ES-I3 (cell line): ENCODE results near the gene BPIFA3.

Experiments
- H3K36me3 ChIP-seq: 2 replicates; pipeline ENCODE4 v1.6.1; 2013; ENCODE audit warnings: mild to moderate bottlenecking, low read length, control low read depth, moderate library complexity; ENCODE audit not compliant: insufficient read depth
- H3K4me1 ChIP-seq: 2 replicates; pipeline ENCODE4 v1.6.1; 2013; ENCODE audit warnings: mild to moderate bottlenecking, control low read depth, low read length; ENCODE audit not compliant: insufficient read depth
- H3K9ac ChIP-seq: 2 replicates; pipeline ENCODE4 v1.6.1; 2013; ENCODE audit warnings: low read depth, mild to moderate bottlenecking, low read length, moderate library complexity
- H3K9me3 ChIP-seq: 2 replicates; pipeline ENCODE4 v1.6.1; 2013; ENCODE audit warnings: mild to moderate bottlenecking, low read length, moderate library complexity; ENCODE audit not compliant: control insufficient read depth, insufficient read depth

Gene BPIFA3

GRCh38 chr20:33191955-33192354 is 25.2 kb upstream of the BPIFA3 start:
- Histone ChIP-seq H3K36me3 (no peaks in the 10 kb centered on the region), H3K9me3 (no peaks in the 10 kb centered on the region), H3K4me1 (no peaks in the 10 kb centered on the region), H3K9ac (no peak overlapping the region)

- H3K9ac ChIP-seq: no peak overlapping the region
- no peaks in the 10 kb centered on the region for H3K9me3 ChIP-seq
- no peaks in the 10 kb centered on the region for H3K36me3 ChIP-seq
- no peaks in the 10 kb centered on the region for H3K4me1 ChIP-seq
Measured at GRCh38 chr20:33192912-33193501, 24.1 kb upstream of the BPIFA3 start.

GRCh38 chr20:33199026-33199425 is 18.1 kb upstream of the BPIFA3 start:
- no peaks in the 10 kb centered on the region for H3K4me1 ChIP-seq
- no peaks in the 10 kb centered on the region for H3K36me3 ChIP-seq
- no peaks in the 10 kb centered on the region for H3K9me3 ChIP-seq
- H3K9ac ChIP-seq: no peak overlapping the region

- Histone ChIP-seq H3K4me1 (no peaks in the 10 kb centered on the region), H3K9ac (no peak overlapping the region), H3K9me3 (no peaks in the 10 kb centered on the region), H3K36me3 (no peaks in the 10 kb centered on the region)
Measured at GRCh38 chr20:33202451-33202850, 14.7 kb upstream of the BPIFA3 start.

DNA sequence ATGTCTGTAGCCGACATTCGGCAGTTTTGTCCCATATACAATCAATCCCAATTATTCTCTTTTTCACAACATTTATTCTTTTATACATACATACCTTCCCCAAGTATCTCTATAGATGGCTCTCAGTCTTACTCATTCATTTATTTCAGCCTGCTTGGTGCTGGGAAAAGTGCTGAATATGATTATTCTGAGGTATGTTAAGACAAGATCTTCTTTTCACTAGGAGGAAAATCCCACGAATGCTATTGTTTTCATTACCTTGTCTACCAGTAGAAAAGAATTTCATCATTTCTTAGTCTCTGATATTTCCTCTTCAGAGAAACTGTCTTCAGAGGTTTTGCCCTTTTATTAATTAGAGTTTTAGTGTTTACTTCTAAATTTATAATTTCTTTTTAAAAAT is 13.7 kb upstream of the BPIFA3 start:
- no peak overlapping the region for H3K9ac ChIP-seq
- no peaks in the 10 kb centered on the region for H3K9me3 ChIP-seq
- no peaks in the 10 kb centered on the region for H3K36me3 ChIP-seq
- no peaks in the 10 kb centered on the region for H3K4me1 ChIP-seq

DNA sequence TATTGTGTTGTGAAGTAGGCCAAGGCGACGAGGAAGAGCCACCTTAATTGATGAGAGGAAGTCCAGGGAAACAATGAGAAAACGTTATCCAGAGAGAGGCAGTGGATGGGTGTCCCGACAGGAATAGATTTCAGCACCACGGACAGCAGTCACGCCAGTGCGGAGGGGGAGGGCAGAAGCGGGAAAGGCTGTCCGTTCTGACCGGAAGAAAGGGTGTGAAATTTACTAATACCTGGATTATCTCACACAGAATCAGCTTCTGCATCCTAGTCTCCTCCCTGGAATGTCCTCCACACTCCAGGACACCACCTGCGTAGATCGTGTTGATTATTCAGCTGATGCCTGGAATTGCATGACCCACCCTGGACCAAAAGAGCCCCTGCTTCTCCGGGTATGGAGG is 7.4 kb upstream of the BPIFA3 start:
- H3K9ac ChIP-seq: no peak overlapping the region
- no peaks in the 10 kb centered on the region for H3K4me1 ChIP-seq
- no peaks in the 10 kb centered on the region for H3K36me3 ChIP-seq
- no peaks in the 10 kb centered on the region for H3K9me3 ChIP-seq

DNA sequence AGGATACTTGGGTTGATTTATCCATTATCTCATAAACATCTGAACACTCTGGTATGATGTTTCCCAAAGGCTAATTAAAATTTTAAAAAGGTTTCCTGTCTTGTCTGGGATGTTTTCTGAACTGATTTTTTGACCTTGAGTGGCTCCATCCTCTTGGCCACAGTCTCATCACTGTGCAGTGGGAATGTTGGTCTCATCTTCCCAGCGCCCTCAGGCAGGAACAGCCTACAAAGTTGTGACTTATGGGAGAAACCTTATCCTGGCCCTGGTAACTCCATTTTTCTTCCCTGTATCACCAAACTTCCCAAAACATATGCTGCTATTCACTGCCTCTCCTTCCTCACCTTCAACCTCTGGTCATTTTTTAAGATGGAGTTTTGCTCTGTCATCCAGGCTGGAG is 6.8 kb upstream of the BPIFA3 start:
- no peaks in the 10 kb centered on the region for H3K36me3 ChIP-seq
- no peaks in the 10 kb centered on the region for H3K4me1 ChIP-seq
- no peaks in the 10 kb centered on the region for H3K9me3 ChIP-seq
- H3K9ac ChIP-seq: no peak overlapping the region

DNA sequence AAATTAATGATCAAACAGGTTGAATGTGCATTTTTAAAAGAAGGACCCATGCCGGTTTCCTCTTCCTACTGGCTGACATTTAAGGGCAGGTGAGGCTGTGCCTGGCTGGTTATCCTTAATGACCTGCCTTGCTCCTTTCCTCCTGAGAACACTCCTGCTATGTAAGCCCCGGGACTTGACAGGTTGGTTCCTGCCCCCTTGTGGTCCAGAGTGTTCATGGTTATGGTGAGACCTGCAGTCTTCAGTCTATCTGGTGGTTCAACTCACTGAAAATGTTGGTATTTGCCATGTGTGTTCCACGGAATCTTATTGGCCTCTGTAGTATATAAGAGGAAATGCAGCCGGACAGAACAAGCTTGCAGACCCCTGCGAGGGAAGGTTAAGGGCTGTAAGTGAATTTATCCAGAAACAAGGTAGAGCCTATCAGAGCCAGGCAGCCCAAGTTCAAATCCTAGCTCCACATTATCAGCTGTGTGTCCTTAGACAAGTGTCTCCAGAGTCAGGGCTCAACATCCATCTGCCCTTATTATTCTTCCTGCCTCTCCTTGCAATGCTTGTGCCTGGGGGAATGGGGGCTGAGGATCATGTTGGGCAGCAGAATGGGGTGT is 5.2 kb upstream of the BPIFA3 start:
- no peaks in the 10 kb centered on the region for H3K4me1 ChIP-seq
- no peak overlapping the region for H3K9ac ChIP-seq
- H3K36me3 ChIP-seq: no peaks in the 10 kb centered on the region
- no peaks in the 10 kb centered on the region for H3K9me3 ChIP-seq

DNA sequence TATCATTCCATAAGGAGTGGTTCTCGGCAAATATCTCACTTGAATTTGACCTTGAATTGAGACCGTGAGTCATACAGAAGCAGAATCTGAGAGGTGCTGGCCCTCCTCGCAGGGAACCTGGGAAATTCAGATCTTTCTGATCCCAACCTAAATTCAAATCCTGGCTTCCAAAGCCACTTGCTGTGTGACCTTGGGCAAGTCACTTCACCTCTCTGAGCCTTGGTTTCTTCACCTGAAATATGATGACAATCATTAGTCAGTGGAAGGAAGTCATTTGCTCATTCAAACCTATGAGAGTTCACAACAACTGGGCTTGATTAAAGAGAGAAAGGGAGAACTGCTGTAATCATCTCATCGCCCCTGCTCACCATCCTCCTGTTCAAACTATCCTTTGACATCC is 7.2 kb downstream of the BPIFA3 start:
- Histone ChIP-seq H3K4me1 (no peaks in the 10 kb centered on the region), H3K9ac (no peak overlapping the region), H3K36me3 (no peaks in the 10 kb centered on the region), H3K9me3 (no peaks in the 10 kb centered on the region)

GRCh38 chr20:33229843-33230242 is 12.7 kb downstream of the BPIFA3 start:
- Histone ChIP-seq H3K9me3 (no peaks in the 10 kb centered on the region), H3K4me1 (no peaks in the 10 kb centered on the region), H3K9ac (no peak overlapping the region), H3K36me3 (no peaks in the 10 kb centered on the region)

DNA sequence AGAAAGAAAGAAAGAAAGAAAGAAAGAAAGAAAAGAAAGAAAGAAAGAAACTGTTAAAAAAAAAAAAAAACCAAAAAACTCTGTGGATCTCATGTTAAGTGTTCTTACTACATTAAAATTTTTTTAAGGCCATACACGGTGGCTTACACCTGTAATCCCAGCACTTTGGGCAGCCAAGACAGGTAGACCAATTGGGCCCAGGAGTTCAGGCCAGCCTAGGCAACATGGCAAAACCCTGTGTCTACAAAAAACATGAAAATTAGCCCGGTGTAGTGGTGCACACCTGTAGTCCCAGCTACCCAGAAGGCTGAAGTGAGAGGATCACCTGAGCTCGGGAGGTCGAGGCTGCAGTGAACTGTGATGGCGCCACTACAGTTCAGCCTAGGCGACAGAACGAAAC is 14.1 kb downstream of the BPIFA3 start:
- no peaks in the 10 kb centered on the region for H3K36me3 ChIP-seq
- no peaks in the 10 kb centered on the region for H3K4me1 ChIP-seq
- no peaks in the 10 kb centered on the region for H3K9me3 ChIP-seq
- H3K9ac ChIP-seq: no peak overlapping the region

- Histone ChIP-seq H3K4me1 (no peaks in the 10 kb centered on the region), H3K9me3 (no peaks in the 10 kb centered on the region), H3K9ac (no peak overlapping the region), H3K36me3 (no peaks in the 10 kb centered on the region)
Measured at GRCh38 chr20:33232486-33233072, 15.4 kb downstream of the BPIFA3 start.

- Histone ChIP-seq H3K36me3 (no peaks in the 10 kb centered on the region), H3K9me3 (no peaks in the 10 kb centered on the region), H3K9ac (no peak overlapping the region), H3K4me1 (no peaks in the 10 kb centered on the region)
Measured at GRCh38 chr20:33233129-33233774, 16.1 kb downstream of the BPIFA3 start.

DNA sequence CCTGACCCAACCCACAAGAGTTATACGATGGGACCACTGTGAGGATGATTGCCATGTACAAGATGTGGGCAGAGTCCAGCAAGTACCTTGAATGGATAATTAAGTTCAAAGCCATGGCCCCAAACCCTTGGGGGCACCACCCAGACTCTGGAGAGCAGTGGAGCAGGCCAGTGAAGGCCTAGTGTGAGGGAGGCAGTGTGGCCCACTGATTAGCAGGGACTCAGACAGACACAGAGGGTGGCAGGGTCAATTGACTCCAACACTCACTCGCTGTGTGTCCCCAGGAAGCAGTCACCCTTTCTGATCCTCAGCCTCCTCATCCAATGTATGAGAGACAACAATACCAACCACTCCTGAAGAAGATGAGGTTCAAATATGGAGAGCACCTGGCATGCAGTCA is 16.9 kb downstream of the BPIFA3 start:
- Histone ChIP-seq H3K9ac (no peak overlapping the region), H3K9me3 (no peaks in the 10 kb centered on the region), H3K4me1 (no peaks in the 10 kb centered on the region)

DNA sequence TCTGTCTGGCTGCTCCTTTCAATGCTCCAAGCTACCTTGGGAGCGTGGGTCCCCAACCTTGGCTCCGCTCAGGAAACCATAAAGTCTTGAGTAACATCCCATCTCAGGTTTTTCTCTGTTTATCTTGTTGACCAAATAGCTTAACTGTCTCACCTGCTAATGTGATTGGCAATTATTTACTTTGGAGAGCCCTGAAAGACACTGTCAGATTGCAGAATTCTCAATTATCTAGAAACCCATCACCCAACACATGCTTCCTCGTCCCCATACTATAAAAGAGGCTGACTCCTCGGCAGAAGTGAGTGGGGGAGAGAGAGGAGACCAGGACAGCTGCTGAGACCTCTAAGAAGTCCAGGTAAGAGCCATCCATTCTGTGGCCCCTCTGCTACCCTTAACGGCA is 18.5 kb downstream of the BPIFA3 start, which contains the start of gene BPIFA1:
Gene BPIFA1, plus strand, starts transcription at position 301 of the 400 bp plus-strand sequence. CDS start 1,716 bp downstream, outside the sequence.
- Histone ChIP-seq H3K4me1 (no peaks in the 10 kb centered on the region), H3K9ac (no peak within 1 kb of the TSS), H3K36me3 (no peaks in the 10 kb centered on the region), H3K9me3 (no peaks in the 10 kb centered on the region)

More for the DNA sequence above, 16.9 kb downstream of the BPIFA3 start:
- no peaks in the 10 kb centered on the region for H3K36me3 ChIP-seq
